GM19395 (cell line): Measurements from ENCODE around the gene WDTC1.

ENCODE experiments used
- ATAC-seq: cut with Tn5 transposase; IDR thresholded peaks from one replicate; pipeline ENCODE4 v1.9.1; 2021; ENCODE audit warnings: mild to moderate bottlenecking, moderate library complexity; ENCODE audit not compliant: unreplicated experiment

The WDTC1 gene

DNA sequence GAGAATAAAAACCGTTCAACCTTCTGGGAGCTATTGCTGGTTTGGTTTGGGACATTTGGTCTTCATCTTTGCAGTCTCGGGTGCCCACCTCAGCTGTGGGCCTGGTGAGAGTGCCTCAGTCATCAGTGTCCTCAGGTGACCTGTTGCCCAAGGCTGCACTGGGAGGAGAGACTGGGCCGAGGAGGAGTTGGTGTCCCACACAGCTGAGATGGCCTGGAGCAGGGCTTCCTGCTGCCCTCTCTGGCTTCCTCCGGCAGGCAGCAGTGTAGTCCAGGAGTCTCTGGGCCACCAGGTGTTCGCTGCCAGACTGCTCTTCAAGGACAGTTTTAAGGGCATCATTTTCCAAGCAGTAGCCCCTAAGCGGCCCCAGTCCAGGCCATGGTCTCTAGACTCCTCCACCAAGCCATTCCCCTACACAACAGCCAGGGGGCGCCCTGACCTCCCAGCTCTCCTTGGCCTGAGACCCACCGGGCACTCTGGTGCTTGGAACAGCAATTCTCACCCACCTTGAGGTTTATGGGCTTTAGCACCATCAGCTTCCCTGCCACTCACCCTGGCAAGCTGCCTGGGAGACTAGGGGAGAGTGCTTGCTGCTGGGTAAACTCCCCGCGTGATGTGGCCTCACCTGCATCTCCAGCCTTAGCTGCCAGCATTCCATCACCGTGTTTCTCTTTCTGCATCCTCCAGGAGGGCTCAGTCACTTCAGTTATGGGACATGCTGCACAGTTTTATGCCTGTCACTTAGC is 98.3 kb downstream of the WDTC1 start:
- no peak for ATAC-seq

DNA sequence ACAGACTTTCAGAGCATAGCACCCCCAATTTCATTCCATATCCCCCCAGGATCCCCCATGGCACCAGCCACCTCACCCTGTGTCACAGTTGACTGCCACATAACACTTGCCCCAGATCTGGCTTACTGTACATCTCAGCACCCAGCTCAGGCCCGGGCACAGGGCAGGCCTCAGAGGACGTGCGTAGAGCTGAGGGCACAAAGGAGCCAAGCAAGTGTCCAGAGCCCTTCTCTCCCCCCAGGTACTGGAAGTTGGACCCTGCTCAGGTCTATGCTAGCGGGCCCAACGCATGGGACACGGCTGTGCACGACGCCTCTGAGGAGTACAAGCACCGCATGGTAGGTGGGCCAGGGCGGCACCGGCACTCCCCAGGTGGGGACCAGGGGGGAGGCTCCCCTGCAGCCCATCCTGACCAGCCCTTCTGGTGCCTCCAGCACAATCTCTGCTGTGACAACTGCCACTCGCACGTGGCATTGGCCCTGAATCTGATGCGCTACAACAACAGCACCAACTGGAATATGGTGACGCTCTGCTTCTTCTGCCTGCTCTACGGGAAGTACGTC is 99.4 kb downstream of the WDTC1 start:
- no peak for ATAC-seq

DNA sequence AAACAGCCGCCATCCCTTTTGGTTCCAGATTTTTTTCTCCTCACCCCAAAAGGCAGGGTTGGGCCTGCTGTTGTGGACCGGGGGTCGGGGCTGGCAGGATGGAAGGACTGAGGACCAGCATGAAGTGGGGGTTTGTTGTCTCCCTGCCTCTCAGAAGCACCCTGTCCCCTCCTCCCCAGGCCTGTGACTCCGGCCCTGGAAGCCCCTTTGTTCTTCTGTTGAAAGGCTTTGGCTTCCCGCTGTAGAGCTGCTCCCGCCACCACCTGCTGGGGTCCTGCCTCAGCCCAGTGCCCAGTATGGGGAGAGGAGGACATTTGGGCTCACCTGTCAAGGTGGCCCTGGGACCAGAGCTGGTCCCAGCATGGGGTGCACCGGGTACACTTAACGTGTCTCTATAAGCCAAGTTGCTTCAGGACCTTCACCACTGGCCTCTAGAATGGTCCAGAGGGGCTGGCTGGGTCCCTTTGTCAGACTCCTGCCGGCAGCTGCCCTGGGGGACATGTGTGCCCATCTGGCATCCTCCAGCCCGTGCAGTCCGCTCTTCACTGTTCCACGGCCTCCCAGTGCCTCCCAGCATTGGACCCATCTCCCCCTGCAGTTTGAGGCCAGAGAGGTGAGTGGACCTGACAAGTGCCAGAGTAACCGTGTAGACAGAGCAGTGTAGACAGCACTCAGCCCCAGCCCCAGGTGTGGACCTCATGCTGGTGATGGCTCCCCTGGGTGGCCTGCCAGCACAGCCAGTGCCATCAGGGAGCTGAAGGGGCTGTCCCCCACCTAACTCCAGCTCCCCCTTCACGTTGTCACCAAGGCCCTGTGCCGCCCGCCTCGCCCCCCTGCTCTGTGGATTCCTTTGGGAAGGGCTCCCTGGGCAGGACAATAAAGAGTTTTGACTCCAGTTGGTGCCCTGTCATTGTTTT is 101.3 kb downstream of the WDTC1 start:
- no peak for ATAC-seq

DNA sequence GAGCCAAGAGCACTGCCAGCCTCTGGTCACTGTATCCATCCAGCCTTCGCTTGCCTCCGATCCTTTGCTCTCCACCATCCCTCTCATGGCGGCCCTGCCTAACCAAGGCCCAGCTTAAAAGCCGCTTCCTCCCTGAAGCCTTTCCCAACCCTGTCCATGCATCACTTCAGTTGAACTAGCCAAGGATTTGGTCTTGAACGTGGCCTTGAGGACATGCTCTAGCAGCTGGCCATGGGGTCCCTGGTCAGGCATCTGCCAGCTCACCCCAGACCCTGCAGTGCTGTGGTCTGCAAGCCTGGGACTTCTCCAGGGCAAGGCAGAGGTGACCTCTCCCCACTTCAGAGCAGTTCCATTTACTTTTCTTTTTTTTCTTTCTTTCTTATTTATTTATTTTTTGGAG is 102.3 kb downstream of the WDTC1 start:
- no peak for ATAC-seq

DNA sequence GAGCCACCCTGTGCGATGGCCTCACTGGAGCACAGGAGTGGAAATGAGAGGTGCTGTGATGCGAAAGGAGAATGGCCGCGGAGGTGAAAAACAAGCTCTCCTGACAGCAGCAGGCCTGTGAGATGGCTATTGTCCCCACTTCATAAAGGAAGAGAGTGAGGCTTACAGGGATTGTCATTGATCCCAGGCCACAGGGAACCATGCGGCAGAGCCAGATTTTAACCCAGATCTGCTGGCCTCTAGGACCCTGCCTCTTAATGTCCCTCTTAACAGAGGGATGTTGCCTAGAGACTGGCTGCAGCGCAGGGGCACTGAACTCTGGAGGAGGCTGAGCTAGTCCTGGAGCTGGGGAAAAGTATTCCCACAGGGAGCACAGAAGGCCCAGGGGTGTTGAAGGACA is 104.3 kb downstream of the WDTC1 start:
- ATAC-seq = no peak

DNA sequence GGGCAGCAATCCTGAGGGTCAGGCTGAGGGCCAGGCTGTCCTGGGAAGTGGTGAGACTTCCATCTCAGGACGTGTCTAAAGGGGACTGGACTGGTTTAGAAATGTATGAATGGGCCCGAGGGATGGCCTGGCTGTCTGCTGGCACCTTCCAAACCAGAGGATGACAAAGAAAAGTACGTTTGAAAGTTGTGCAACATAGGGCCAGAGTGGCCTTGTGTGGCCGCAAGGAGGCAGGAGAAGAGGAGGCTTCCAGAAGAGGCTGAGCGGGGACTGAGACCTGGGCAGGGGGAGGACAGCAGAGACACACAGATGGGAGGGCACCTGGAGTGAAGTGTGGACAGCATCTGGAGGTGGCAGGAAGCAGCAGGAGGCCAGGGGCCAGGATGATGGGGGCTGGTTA is 104.8 kb downstream of the WDTC1 start:
- ATAC-seq = no peak

DNA sequence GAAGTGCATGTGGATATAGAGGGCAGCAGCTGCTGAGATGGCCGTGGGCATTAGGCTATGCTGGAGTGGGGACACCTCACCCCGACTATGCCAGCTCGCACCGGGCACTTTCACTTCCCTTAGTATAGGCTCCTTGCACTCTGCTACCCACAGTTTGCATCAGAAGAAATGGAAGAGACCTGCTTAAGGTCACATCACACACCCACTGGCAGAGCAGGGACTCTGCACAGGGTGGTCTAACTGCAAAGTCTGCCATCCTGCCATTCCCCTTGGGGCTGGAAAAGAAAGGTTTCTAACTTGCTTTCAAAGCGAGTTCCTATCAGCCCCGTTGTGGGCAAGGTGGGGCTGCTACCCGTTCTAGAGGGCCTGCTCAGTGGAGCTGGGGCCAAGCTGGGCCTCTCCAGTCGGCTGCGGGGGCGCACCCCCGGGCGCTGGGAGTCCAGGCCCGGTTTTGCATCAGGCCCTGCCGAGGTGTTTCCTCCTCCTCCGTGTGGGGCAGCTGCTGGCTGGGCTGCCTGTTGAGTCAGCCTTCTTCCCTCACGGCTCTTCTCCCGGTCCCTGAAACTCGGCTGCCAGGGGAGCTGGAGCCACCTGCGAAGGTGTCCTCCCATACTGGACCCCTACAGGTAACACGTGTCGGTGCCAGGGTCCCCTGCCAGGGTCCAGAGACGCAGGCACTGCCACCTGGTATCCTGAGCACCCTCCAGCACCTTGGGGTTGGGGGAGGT is 107.3 kb downstream of the WDTC1 start, which contains the start of gene SYTL1:
SYTL1 (plus strand) TSS at position 498 of the 728 bp plus-strand sequence. CDS start 3,313 bp downstream, outside the sequence.
- peak; percentile 66 for ATAC-seq

DNA sequence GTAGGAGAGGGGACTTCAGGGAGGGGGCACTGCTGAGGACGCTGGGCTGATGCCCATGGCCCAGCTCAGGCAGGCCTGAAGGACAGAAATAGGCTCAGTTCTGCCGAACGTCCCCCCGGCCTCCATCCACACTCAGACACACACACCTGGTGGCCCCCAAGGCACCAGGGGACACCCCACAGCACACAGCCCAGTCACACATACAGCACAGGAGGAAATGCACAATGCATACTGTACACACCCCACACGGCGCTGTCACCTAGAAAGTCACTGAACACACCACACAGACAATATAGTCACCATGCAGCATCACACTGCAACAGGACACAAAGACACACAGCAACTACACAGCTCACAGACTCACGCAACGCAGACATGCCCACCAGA is 108.0 kb downstream of the WDTC1 start:
- peak; percentile 16 for ATAC-seq

DNA sequence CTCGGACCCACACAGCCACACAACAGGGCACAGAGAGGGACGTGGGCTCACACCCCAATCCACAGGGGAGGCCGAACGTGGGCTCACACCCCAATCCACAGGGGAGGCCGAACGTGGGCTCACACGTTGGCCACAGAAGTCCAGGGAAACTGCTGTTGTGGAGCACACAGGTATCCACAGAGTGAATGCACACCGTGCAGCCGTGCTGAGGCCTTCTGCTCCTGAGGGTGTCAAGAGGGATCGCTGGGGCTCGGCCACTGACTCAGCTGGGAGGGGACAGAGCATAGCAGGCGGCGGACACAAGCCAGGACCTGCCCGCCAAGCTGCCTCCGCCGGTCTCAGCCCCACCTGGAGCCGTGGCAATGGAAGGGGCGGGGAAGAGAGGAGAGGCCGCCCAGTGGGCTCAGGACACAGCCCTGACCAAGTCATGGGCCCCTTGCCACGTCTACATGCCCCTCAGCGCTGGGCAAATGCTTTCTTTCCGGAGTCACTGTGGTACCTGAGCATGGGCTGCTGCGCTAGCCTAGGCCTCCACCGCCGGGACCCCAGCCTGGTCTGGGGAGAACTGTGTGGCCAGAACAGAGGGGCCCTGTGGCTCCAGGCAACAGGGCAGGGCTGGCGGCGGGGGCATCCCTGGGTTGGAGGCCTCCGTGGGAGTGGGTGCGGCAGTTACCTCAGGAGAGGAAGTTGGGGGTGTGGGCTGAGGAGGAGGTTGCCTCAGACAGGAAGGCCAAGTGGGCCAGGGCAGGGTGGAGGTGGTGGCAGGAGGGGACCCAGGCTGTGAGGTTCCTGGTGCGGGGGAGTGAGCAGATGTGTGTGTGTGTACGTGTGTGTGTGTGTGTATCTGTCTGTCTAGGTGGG is 108.6 kb downstream of the WDTC1 start:
- ATAC-seq = no peak

DNA sequence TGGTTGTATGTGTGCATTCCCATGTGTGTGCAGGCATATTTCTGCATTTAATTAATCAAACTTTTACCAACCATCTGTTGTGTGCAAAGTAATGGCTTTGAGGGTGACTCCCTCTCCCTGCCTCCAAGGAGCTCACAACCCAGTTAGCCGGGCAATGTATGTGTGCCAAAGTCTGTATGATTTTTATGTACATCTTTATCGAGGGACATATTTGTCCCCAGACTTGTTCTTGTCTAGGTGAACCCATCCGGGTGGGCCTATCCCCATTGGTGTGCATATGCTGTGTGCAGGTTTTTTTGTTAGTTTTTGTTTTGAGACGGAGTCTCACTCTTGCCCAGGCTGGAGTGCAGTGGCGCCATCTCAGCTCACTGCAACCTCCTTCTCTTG is 109.2 kb downstream of the WDTC1 start:
- ATAC-seq = no peak

DNA sequence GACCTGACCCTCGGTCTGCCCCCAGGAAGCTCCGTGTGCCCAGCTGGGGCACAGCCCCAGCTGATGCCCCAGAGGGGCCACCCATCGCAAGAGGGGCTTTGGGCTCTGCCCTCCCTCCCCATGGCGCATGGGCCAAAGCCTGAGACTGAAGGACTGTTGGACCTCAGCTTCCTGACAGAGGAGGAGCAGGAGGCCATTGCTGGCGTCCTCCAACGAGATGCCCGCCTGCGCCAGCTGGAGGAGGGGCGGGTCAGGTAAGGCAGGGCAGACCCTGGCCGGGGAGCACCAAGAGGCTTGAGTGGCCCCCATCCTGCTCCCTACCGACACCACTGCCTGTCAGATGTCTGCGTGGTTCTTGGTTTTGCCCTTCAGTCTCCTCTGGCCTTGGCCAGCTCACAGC is 110.8 kb downstream of the WDTC1 start:
- ATAC-seq = no peak

DNA sequence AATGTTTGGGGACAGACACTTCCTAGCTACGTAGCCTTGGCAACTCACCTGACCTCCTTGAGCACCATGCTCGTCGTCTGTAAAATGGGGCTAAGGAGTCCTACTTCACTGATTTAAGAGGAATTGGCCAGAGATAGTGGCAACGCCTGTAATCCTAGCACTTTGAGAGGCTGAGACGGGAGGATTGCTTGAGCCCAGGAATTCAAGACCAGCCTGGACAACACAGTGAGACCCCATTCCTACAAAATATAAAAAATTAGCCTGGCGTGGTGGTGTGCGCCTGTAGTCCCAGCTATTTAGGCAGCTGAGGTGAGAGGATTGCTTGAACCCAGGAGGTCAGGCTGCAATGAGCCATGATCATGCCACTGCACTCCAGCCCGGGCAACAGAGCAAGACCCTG is 111.9 kb downstream of the WDTC1 start:
- no peak for ATAC-seq

DNA sequence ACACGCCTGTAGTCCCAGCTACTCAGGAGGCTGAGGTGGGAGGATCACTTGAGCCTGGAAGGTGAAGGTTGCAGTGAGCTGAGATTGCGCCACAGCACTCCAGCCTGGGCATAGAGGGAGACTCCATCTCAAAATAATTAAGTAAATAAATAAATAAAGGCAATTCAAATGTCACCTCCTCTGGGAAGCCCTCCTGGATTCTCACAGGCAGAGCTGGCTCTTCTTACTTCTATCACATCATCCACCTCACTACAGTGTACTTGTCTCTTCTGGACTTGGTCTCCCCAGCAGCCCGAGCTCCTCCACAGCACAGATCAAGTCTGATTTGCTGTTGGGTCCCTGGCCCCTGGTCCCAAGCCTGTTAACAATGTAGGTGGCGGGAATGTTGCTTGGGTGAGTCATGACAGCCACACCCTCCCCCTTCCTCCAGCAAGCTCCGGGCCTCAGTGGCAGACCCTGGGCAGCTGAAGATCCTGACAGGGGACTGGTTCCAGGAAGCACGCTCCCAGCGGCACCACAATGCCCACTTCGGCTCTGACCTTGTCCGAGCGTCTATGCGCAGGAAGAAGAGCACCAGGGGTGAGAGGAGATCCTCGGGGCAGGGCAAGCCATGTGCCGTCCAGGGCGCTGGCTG is 112.7 kb downstream of the WDTC1 start:
- ATAC-seq = no peak

DNA sequence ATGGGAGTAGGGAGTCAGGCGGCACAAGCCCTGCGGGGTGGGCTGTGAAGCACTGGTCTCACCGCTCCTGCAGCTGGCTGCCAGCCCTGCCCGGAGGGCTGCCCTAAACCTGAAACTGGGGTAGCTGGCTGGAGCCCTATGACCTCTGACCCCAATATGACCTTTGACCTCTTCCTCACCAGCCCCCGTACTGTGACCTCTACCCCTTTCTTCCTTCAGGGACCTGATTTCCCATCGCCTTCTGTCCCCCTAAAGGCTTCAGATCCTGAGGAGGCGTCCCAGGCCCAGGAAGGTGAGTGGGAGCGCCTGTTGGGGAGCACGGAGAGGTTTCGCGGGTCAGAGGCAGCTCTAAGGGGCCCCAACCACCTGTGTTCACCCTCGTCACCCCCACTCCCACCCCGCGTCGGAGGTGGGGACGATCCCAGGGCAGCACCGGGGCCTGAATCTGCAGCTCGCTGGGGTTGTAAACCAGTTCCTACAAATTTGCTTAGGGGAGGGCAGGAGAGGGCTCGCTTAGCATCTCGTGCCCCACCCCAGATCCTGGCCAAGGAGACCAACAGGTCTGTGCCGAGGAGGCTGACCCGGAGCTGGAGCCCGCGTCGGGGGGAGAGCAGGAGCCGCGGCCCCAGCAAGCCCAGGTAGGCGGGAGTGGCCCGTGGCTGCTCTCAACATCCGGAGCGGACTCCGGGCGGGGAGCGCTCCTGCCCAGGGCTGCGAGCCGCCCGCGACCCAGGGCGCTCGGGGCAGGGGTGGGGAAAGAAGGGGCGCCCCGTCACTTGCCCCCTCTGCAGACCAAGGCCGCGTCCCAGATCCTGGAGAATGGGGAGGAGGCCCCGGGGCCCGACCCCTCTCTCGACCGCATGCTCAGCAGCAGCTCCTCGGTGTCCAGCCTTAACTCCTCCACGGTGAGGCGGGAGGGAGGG is 114.7 kb downstream of the WDTC1 start:
- no peak for ATAC-seq

DNA sequence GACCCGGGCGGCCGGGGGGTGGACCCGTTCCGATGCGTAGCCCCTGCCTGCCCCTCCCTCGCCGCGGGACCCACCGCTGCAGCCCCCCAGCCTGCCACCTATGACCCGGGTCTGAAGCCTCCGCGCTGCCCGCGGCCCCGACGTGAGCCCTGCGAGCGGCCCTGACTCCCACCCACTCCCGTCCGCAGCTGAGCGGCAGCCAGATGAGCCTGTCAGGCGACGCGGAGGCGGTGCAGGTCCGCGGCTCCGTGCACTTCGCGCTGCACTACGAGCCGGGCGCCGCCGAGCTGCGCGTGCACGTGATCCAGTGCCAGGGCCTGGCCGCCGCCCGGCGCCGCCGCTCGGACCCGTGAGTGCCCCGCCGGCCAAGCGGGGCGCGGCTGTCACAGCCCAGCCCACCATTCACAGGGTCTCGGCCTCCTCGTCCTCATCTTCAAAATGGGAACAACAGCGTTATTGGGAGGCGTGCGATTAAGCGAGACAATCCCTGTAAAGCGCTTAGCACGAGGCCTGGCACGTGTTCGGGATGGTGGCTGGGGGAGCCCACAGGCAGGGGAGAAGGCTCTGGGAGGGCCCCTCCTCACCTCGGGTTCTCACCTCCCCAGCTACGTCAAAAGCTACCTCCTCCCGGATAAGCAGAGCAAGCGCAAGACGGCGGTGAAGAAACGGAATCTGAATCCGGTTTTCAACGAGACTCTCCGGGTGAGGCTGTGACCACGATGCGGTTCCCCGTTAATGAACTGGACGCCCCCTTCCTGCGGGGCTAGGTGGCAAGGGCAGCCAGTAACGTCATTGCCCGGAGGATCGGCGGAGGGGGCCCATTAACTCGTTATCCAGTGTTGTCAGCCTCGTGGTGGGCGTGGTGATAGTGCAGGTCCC is 115.6 kb downstream of the WDTC1 start:
- ATAC-seq = no peak

DNA sequence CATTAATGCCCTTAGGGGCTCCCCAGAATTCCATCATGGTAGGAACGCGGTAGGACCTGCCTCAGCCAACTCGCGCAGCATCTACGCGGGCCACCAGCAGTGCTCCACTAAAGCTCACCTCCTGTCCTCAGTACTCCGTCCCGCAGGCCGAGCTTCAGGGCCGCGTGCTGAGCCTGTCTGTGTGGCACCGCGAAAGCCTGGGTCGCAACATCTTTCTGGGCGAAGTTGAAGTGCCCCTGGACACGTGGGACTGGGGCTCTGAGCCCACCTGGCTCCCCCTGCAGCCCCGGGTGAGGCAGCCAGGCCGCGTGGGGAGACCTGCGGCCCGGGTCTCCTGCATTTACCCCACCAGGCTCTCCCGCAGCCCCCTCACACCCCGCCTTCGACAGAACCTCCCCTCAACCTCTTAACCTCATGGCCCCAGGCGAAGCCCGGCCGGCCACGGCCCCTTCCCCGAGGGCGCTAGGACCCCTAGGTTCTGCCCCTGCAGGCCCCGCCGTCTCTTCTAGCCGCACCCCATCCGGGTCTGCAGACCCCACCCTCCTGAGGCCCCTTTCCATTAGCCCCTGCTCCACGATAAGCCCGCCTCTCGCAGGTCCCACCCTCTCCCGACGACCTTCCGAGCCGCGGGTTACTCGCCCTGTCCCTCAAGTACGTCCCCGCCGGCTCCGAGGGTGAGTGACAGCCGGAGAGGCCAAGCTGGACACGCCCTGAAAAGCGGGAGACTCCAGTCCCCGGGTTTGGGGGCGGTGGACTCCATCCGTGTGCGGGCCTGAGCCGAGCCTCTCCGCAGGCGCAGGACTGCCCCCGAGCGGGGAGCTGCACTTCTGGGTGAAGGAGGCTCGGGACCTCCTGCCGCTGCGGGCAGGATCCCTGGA is 116.5 kb downstream of the WDTC1 start:
- ATAC-seq = no peak
